Neuron (in vitro differentiated cells): ENCODE data around the gene PREX1.
A peak's percentile ranks its signal among the peaks of the same experiment; 100 is the strongest.
"Not testable (repeated sequence)": the region's sequence is repeated elsewhere in the genome, so short reads cannot be mapped to it uniquely, and the experiment has no call there.

Experiments
- H2AFZ ChIP-seq: one replicate; pipeline ENCODE4 v1.6.1; 2013; ENCODE audit warnings: low read depth, mild to moderate bottlenecking, inconsistent platforms, low read length, moderate library complexity
- H3K27me3 ChIP-seq: one replicate; pipeline ENCODE4 v1.6.1; 2013; ENCODE audit warnings: low read length; ENCODE audit not compliant: insufficient read depth
- H3K36me3 ChIP-seq: one replicate; pipeline ENCODE4 v1.6.1; 2013; ENCODE audit warnings: low read length; ENCODE audit not compliant: insufficient read depth
- H3K4me1 ChIP-seq: one replicate; pipeline ENCODE4 v1.6.1; 2013; ENCODE audit warnings: low read length; ENCODE audit not compliant: insufficient read depth
- H3K4me3 ChIP-seq: 2 replicates; pipeline ENCODE4 v1.5.1; 2013; ENCODE audit warnings: mild to moderate bottlenecking, low read length, moderate library complexity
- H3K9me3 ChIP-seq: one replicate; pipeline ENCODE4 v1.6.1; 2013; ENCODE audit warnings: low read length

The PREX1 gene

GRCh38 chr20:48827855-48828733, at the start of gene PREX1:
PREX1 (minus strand) TSS chr20:48827999; CDS start chr20:48827860, 139 bp downstream.
- Histone ChIP-seq H3K4me1 (peaks cover 38% of the 10 kb centered on the region), H3K27me3 (no peaks in the 10 kb centered on the region), H3K9me3 (no peaks in the 10 kb centered on the region), H3K36me3 (no peaks in the 10 kb centered on the region), H2AFZ (peak within 1 kb of the TSS; percentile 76), H3K4me3 (peak within 1 kb of the TSS; percentile 78)

- H3K9me3 ChIP-seq: no peaks in the 10 kb centered on the region
- H3K27me3 ChIP-seq: peaks cover 3% of the 10 kb centered on the region
Observed at GRCh38 chr20:48877304-48877703, 49.5 kb upstream of the PREX1 start.

GRCh38 chr20:48875914-48876240, 48.1 kb upstream of the PREX1 start:
- Histone ChIP-seq H3K36me3 (no peaks in the 10 kb centered on the region), H3K27me3 (peaks cover 3% of the 10 kb centered on the region), H2AFZ (no peak overlapping the region), H3K9me3 (no peaks in the 10 kb centered on the region), H3K4me1 (no peaks in the 10 kb centered on the region), H3K4me3 (no peak overlapping the region)

More at GRCh38 chr20:48877304-48877703, 49.5 kb upstream of the PREX1 start:
- no peaks in the 10 kb centered on the region for H3K4me1 ChIP-seq
- H3K4me3 ChIP-seq: no peak overlapping the region
- H2AFZ ChIP-seq: peak overlapping the region; percentile 72
- no peaks in the 10 kb centered on the region for H3K36me3 ChIP-seq

GRCh38 chr20:48875233-48875913, 47.6 kb upstream of the PREX1 start:
- H3K27me3 ChIP-seq: peaks cover 3% of the 10 kb centered on the region
- no peak overlapping the region for H2AFZ ChIP-seq
- H3K36me3 ChIP-seq: no peaks in the 10 kb centered on the region
- H3K4me1 ChIP-seq: no peaks in the 10 kb centered on the region
- no peaks in the 10 kb centered on the region for H3K9me3 ChIP-seq
- H3K4me3 ChIP-seq: no peak overlapping the region

- not testable (repeated sequence) for H3K9me3 ChIP-seq, H3K27me3 ChIP-seq, H3K4me1 ChIP-seq, H3K36me3 ChIP-seq, H2AFZ ChIP-seq, H3K4me3 ChIP-seq
Observed at GRCh38 chr20:48869442-48869841, 41.6 kb upstream of the PREX1 start.

GRCh38 chr20:48866936-48867335, 39.1 kb upstream of the PREX1 start:
- Histone ChIP-seq H3K4me3 (no peak overlapping the region), H3K4me1 (peaks cover 4% of the 10 kb centered on the region), H3K27me3 (no peaks in the 10 kb centered on the region), H3K9me3 (no peaks in the 10 kb centered on the region), H3K36me3 (no peaks in the 10 kb centered on the region), H2AFZ (no peak overlapping the region)

- no peaks in the 10 kb centered on the region for H3K36me3 ChIP-seq
- H3K4me1 ChIP-seq: peaks cover 4% of the 10 kb centered on the region
- no peaks in the 10 kb centered on the region for H3K9me3 ChIP-seq
- no peak overlapping the region for H2AFZ ChIP-seq
- H3K27me3 ChIP-seq: no peaks in the 10 kb centered on the region
- H3K4me3 ChIP-seq: no peak overlapping the region
Observed at GRCh38 chr20:48864738-48865318, 37.0 kb upstream of the PREX1 start.

- Histone ChIP-seq H3K9me3 (no peaks in the 10 kb centered on the region), H2AFZ (no peak overlapping the region), H3K27me3 (no peaks in the 10 kb centered on the region), H3K4me3 (no peak overlapping the region), H3K36me3 (no peaks in the 10 kb centered on the region), H3K4me1 (peaks cover 4% of the 10 kb centered on the region)
Observed at GRCh38 chr20:48864254-48864653, 36.5 kb upstream of the PREX1 start.

GRCh38 chr20:48862279-48862678, 34.5 kb upstream of the PREX1 start:
- no peaks in the 10 kb centered on the region for H3K9me3 ChIP-seq
- H3K27me3 ChIP-seq: no peaks in the 10 kb centered on the region
- peaks cover 4% of the 10 kb centered on the region for H3K4me1 ChIP-seq
- no peak overlapping the region for H2AFZ ChIP-seq
- no peaks in the 10 kb centered on the region for H3K36me3 ChIP-seq
- no peak overlapping the region for H3K4me3 ChIP-seq

GRCh38 chr20:48861444-48861843, 33.6 kb upstream of the PREX1 start:
- Histone ChIP-seq H3K4me1 (peaks cover 4% of the 10 kb centered on the region), H3K36me3 (no peaks in the 10 kb centered on the region), H3K4me3 (no peak overlapping the region), H3K27me3 (no peaks in the 10 kb centered on the region), H2AFZ (no peak overlapping the region), H3K9me3 (no peaks in the 10 kb centered on the region)

GRCh38 chr20:48858075-48858790, 30.4 kb upstream of the PREX1 start:
- Histone ChIP-seq H3K27me3 (peaks cover 2% of the 10 kb centered on the region), H3K4me1 (no peaks in the 10 kb centered on the region), H3K36me3 (no peaks in the 10 kb centered on the region), H2AFZ (no peak overlapping the region), H3K9me3 (no peaks in the 10 kb centered on the region), H3K4me3 (no peak overlapping the region)

- Histone ChIP-seq H3K9me3 (no peaks in the 10 kb centered on the region), H3K36me3 (no peaks in the 10 kb centered on the region), H3K4me3 (no peak overlapping the region), H3K27me3 (peaks cover 2% of the 10 kb centered on the region), H3K4me1 (no peaks in the 10 kb centered on the region), H2AFZ (no peak overlapping the region)
Observed at GRCh38 chr20:48856130-48856529, 28.3 kb upstream of the PREX1 start.

- peaks cover 2% of the 10 kb centered on the region for H3K27me3 ChIP-seq
- no peaks in the 10 kb centered on the region for H3K4me1 ChIP-seq
- H3K4me3 ChIP-seq: no peak overlapping the region
- no peak overlapping the region for H2AFZ ChIP-seq
- no peaks in the 10 kb centered on the region for H3K36me3 ChIP-seq
- H3K9me3 ChIP-seq: no peaks in the 10 kb centered on the region
Observed at GRCh38 chr20:48855046-48855445, 27.2 kb upstream of the PREX1 start.
